ENCODE measurements around the gene ZNF25. TPM values are rescaled to one million over a fixed set of nuclear protein-coding genes. Genes with fewer than 3 reads are reported as not detected.

ZNF25 gene
- total RNA-seq, 6 donors from 2014 or later, result 8.0 to 21.0 (median 11.1) TPM

DNA sequence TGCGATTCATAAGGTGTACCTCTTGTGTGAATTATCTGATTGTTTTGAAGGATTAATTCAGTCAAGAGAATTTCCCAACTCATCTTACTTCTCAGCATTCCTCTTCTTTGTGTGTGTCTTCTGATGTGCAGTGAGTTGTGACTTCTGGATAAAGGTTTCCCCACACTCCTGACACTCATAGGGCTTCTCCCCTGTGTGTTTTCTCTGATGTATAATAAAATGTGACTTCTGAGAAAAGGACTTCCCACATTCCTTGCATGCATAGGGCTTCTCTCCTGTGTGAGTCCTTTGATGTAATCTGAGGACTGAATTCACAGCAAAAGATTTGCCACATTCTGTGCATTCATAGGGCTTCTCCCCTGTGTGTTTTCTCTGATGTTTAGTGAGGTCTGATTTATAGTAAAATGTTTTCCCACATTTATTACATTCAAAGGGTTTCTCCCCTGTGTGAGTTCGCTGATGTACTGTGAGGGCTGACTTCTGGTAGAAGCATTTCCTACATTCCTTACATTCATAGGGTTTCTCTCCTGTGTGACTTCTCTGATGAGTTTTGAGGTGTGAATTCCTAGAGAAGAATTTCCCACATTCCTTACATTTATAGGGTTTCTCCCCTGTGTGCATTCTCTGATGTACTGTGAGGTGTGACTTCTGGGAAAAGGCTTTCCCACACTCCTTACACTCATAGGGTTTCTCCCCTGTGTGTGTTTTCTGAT, 24.2 kb downstream of the ZNF25 start:
- DNase-seq (no peak), ATAC-seq (ENCODE audit: low FRiP score in 2 of 2) (no peak)
- Histone ChIP-seq H3K27me3 (no peaks in the 10 kb centered on the region), H3K4me1 (no peaks in the 10 kb centered on the region), H3K9me3 (no peaks in the 10 kb centered on the region), H3K4me3 (no peak overlapping the region), H3K27ac (no peak overlapping the region), H3K36me3 (peaks cover 19 to 72% (median 47%) of the 10 kb centered on the region in 4 donors)
- 90 to 93% methylated on average over 2 of the region's 2 CpGs for WGBS, 2 donors
- TF ChIP-seq, protein P1, sequence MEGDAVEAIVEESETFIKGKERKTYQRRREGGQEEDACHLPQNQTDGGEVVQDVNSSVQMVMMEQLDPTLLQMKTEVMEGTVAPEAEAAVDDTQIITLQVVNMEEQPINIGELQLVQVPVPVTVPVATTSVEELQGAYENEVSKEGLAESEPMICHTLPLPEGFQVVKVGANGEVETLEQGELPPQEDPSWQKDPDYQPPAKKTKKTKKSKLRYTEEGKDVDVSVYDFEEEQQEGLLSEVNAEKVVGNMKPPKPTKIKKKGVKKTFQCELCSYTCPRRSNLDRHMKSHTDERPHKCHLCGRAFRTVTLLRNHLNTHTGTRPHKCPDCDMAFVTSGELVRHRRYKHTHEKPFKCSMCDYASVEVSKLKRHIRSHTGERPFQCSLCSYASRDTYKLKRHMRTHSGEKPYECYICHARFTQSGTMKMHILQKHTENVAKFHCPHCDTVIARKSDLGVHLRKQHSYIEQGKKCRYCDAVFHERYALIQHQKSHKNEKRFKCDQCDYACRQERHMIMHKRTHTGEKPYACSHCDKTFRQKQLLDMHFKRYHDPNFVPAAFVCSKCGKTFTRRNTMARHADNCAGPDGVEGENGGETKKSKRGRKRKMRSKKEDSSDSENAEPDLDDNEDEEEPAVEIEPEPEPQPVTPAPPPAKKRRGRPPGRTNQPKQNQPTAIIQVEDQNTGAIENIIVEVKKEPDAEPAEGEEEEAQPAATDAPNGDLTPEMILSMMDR (IDR thresholded peaks at IDR 0.05), result no peak
- no peak for TF ChIP-seq POLR2A (IDR thresholded peaks at IDR 0.05)
- no peak for TF ChIP-seq EP300 (IDR thresholded peaks at IDR 0.05)
- no peak for TF ChIP-seq POLR2AphosphoS5 (IDR thresholded peaks at IDR 0.05)

DNA sequence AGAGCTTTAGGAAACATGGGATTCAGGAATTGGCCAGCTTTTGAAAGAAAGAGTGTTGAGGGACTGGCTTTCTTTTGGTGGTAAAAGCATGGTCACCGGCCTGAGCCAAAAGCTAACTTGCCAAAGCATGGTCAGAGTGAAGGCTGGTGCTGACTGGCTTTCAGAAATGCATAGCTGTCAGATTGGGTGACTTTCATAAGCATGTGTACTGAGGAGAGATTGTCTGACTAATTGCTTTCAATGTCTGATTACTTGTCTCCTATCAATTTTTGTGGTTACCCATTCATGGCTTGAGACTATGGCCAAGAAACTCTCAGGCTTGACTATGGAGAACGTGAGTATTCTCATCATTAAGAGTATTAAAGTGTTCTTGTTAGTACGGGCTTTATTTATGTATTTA, 28.2 kb downstream of the ZNF25 start:
- no peaks in the 10 kb centered on the region for H3K27me3 ChIP-seq
- H3K4me1 ChIP-seq, result no peaks in the 10 kb centered on the region
- no peaks in the 10 kb centered on the region for H3K9me3 ChIP-seq
- DNase-seq (no peak), ATAC-seq (ENCODE audit: low FRiP score in 2 of 2) (no peak)
- H3K27ac ChIP-seq, result no peak overlapping the region
- H3K4me3 ChIP-seq, result no peak overlapping the region
- H3K36me3 ChIP-seq, result peaks cover 9 to 32% (median 17%) of the 10 kb centered on the region in 4 donors
- 83 to 87% methylated on average over 3 of the region's 3 CpGs for WGBS, 2 donors
- TF ChIP-seq, protein P1 (IDR thresholded peaks at IDR 0.05), result no peak
- TF ChIP-seq POLR2AphosphoS5 (IDR thresholded peaks at IDR 0.05) (no peak), POLR2A (IDR thresholded peaks at IDR 0.05) (no peak), EP300 (IDR thresholded peaks at IDR 0.05) (no peak)

DNA sequence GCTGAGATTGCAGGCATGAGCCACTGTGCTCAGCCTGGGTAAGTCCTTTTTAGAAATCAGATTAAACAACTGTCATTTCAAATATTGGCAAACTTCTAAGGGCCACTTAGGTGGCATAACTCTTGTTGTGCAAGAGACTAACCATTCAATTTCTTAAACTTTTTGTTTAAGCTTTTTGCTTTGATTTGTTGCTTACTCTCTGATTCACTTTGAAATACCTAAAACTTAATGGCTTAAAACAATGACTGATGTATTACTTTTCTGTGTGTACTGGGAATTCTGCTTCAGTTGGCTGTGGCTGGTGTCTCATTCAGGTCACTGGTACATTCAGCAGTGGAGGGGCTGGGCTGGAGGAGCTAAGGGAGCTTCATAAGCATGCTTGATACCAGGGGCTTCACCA, 28.9 kb downstream of the ZNF25 start:
- Histone ChIP-seq H3K4me1 (no peaks in the 10 kb centered on the region), H3K9me3 (no peaks in the 10 kb centered on the region), H3K36me3 (peaks cover 2 to 25% (median 11%) of the 10 kb centered on the region in 4 donors), H3K4me3 (no peak overlapping the region), H3K27me3 (no peaks in the 10 kb centered on the region), H3K27ac (no peak overlapping the region)
- ATAC-seq (ENCODE audit: low FRiP score in 2 of 2) (no peak), DNase-seq (no peak)
- TF ChIP-seq POLR2A (IDR thresholded peaks at IDR 0.05), result no peak
- TF ChIP-seq POLR2AphosphoS5 (IDR thresholded peaks at IDR 0.05), result no peak
- no peak for TF ChIP-seq EP300 (IDR thresholded peaks at IDR 0.05)
- TF ChIP-seq, protein P1 (IDR thresholded peaks at IDR 0.05), result no peak

DNA sequence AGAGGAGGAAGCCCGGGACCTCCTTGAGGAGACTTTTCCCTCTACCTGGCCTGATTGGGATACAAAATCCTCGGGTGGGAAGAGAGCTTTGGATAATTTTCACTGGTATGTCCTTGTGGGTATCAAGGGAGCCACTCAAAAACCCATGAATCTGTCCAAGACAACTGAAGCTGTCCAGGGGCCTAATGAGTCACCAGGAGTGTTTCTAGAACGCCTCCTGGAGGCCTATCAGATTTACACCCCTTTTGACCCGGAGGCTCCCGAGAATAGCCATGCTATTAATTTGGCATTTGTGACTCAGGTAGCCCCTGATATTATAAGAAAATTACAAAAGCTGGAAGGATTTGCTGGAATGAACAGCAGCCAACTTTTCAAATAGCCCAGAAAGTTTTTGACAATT, 38.6 kb downstream of the ZNF25 start:
- Histone ChIP-seq H3K27ac (no peak overlapping the region), H3K4me3 (no peak overlapping the region), H3K36me3 (no peaks in the 10 kb centered on the region), H3K27me3 (no peaks in the 10 kb centered on the region), H3K9me3 (no peaks in the 10 kb centered on the region), H3K4me1 (no peaks in the 10 kb centered on the region)
- WGBS, 2 donors, result 83 to 87% methylated on average over 5 of the region's 5 CpGs
- TF ChIP-seq, protein P1 (IDR thresholded peaks at IDR 0.05), result no peak
- no peak for TF ChIP-seq POLR2A (IDR thresholded peaks at IDR 0.05)
- TF ChIP-seq EP300 (IDR thresholded peaks at IDR 0.05), result no peak
- no peak for TF ChIP-seq POLR2AphosphoS5 (IDR thresholded peaks at IDR 0.05)
- DNase-seq (no peak), ATAC-seq (ENCODE audit: low FRiP score in 2 of 2) (no peak)

DNA sequence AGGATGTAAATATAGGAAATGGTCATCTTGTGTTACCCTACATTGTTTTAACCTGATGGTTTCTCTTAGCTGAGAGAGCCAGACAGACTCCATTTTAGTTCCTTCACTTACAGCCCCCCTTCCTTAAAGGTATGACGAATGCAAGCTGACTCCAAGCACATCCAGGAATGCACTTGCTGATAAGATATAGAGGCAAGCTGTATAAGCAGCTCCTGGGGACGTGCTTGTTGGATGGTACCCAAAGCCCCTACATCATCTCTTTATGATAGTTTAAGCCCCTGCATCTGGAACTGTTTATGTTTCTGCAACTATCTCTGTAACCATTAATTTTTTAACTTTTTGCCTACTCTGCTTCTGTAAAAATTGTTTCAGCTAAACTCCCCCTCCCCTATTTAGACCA, 41.7 kb downstream of the ZNF25 start:
- H3K4me3 ChIP-seq, result no peak overlapping the region
- H3K9me3 ChIP-seq, result no peaks in the 10 kb centered on the region
- ATAC-seq (ENCODE audit: low FRiP score in 2 of 2) (no peak), DNase-seq (no peak)
- TF ChIP-seq, protein P1 (IDR thresholded peaks at IDR 0.05), result no peak
- TF ChIP-seq EP300 (IDR thresholded peaks at IDR 0.05) (no peak), POLR2A (IDR thresholded peaks at IDR 0.05) (no peak), POLR2AphosphoS5 (IDR thresholded peaks at IDR 0.05) (no peak)
- H3K27me3 ChIP-seq, result no peaks in the 10 kb centered on the region
- WGBS, 2 donors, result 62 to 66% methylated on average over 2 of the region's 2 CpGs
- no peaks in the 10 kb centered on the region for H3K4me1 ChIP-seq
- H3K27ac ChIP-seq, result no peak overlapping the region
- H3K36me3 ChIP-seq, result no peaks in the 10 kb centered on the region
